Erythroblast (primary cell): ENCODE measurements around the gene SLF2.

Experiments
- DNase-seq, 2 experiments: peaks; one replicate each; lab custom pipeline; 2025; lab: John Stamatoyannopoulos, UW
- GATA1 ChIP-seq: IDR thresholded peaks from 2 replicates; pipeline ENCODE4 v1.6.1; 2011; ENCODE audit warnings: low read depth, mild to moderate bottlenecking, control low read depth, low read length, moderate library complexity
- POLR2A ChIP-seq: IDR thresholded peaks from 2 replicates; pipeline ENCODE4 v1.6.1; 2011; ENCODE audit warnings: mild to moderate bottlenecking, low read length

The SLF2 gene

DNA sequence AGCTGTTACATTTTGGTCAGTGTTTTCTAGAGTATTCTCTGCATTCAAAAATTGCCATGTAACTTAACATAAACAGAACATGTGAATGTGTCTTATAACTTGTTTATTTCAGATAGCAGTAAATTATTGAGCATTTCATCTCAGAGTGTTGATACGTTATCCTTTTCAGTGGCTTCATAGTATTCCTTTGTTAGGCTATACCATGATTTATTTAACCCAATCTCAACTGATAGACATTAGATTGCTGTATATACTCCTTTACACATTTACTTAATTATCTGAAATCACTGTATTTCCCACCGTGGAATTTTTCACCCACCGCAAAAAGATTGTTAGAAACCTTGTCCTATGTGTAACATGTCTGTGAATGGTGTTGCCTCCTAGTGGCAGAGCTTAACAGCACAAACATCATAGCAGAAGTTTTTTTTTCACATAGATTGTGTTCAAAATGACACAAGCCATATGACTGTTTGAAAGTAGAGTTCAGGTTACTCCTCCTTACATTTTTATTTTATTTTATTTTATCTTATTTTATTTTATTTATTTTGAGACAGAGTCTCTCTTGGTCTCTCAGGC lies 21.4 kb downstream of the SLF2 start:
- TF ChIP-seq GATA1, result no peak
- no peak for TF ChIP-seq POLR2A
- peak; percentile 21 to 31 for DNase-seq

- TF ChIP-seq POLR2A, result no peak
- TF ChIP-seq GATA1, result no peak
- no peak for DNase-seq
Observed at GRCh38 chr10:100939763-100940344, 27.1 kb downstream of the SLF2 start.

DNA sequence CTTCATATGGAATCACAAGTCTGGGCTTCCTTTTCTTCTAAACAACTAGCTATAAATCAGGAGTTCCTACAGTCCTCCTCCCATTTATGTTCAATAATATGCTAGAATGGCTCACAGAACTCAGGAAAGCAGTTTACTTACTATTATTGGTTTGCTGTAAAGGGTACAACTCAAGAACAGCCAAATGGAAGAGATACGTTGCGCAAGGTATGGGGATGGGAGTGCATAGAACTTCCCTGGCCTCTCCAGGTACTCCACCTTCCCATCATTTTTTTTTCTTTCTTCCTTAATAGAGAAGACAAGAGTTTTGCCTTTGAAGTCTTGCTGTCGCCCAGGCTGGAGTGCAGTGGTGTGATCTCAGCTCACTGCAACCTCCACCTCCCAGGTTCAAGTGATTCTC lies 29.5 kb downstream of the SLF2 start:
- TF ChIP-seq POLR2A (no peak), GATA1 (no peak)
- DNase-seq, result no peak

DNA sequence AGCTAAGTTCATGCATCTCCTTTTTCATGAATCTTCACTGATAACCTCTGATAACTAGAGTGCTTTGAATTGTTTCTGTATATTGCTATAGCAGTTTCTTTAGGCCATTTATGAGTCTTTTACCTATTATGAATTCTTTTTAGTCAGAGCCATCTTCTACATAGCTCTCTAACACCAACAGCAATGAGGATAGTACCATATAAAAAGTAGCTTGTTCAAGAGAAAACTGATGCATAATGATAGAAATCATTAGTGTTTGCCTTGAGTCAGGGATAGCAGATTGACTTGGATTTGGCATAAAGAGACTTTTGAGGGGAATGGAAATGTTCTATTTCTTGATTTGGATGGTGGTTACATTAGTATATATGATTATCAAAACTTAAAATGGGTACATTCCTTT lies 30.7 kb downstream of the SLF2 start:
- DNase-seq, result no peak
- TF ChIP-seq POLR2A, result no peak
- no peak for TF ChIP-seq GATA1

DNA sequence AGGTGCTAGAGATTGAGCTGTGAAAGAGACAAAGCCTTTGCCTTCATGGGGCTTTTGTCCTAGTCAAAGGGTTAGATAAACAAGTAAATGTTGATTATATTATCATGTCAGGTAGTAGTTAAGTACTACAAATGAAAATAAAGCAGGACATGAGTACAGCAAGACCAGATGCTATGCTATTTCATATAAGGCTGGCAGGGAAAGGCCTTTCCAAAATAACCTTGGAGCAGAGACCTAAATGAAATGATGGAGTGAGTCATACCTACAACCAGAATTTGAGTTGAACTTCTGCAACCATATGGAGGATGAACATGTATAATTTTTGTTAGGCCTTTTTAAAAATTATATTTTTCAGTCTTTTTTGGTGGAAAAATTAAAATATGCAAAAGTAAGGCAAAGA lies 33.0 kb downstream of the SLF2 start:
- DNase-seq, result no peak
- TF ChIP-seq POLR2A (no peak), GATA1 (no peak)

- TF ChIP-seq POLR2A (no peak), GATA1 (no peak)
- DNase-seq, result no peak
Observed at GRCh38 chr10:100948916-100949315, 36.2 kb downstream of the SLF2 start.

DNA sequence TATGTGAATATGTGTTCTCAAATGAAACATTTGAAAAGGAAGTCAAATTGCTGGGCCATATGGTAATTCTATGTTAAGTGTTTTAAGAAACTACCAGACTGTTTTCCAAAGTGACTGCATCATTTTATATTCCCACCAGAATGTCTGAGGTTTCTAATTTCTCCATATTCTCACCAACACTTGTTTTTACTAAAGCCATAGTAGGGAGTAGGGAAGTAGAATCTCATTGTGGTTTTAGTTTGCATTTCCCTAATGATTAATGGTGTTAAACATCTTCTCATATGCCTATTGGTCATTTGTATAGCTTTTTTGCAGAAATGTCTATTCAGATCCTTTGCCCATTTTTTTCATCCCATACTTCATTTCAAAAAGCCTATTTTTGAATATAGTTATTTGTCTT lies 47.5 kb downstream of the SLF2 start:
- DNase-seq, result no peak
- TF ChIP-seq POLR2A, result no peak
- no peak for TF ChIP-seq GATA1

- TF ChIP-seq POLR2A (no peak), GATA1 (no peak)
- no peak for DNase-seq
Observed at GRCh38 chr10:100962351-100963080, 49.8 kb downstream of the SLF2 start.

- DNase-seq, result no peak
- TF ChIP-seq POLR2A (no peak), GATA1 (no peak)
Observed at GRCh38 chr10:100963826-100964225, 51.1 kb downstream of the SLF2 start.

GRCh38 chr10:100965820-100966219 lies 53.1 kb downstream of the SLF2 start:
- TF ChIP-seq GATA1 (no peak), POLR2A (no peak)
- no peak for DNase-seq

DNA sequence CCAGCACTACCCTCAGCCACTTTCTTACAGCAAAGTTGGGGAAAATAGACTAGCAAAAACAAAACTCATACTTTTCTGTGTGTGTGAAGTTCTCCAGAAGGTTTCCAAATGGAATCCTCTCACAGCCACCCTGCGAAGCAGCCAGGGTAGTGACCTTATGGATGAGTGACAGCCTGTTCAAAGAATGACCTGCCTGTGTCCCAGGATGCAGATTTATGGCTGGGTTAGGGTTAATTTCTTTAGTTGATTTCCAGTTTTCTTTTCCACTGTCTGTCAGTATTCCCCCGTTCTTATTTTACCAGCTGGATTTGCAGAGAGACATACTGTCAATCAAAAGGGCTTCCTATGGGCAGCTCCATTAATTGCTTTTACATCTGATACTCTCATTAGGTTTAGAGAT lies 54.1 kb downstream of the SLF2 start:
- no peak for DNase-seq
- TF ChIP-seq GATA1 (no peak), POLR2A (no peak)

GRCh38 chr10:100967332-100967731 lies 54.6 kb downstream of the SLF2 start:
- TF ChIP-seq POLR2A (no peak), GATA1 (no peak)
- peak in 1 of 2 experiments; percentile 22 for DNase-seq

DNA sequence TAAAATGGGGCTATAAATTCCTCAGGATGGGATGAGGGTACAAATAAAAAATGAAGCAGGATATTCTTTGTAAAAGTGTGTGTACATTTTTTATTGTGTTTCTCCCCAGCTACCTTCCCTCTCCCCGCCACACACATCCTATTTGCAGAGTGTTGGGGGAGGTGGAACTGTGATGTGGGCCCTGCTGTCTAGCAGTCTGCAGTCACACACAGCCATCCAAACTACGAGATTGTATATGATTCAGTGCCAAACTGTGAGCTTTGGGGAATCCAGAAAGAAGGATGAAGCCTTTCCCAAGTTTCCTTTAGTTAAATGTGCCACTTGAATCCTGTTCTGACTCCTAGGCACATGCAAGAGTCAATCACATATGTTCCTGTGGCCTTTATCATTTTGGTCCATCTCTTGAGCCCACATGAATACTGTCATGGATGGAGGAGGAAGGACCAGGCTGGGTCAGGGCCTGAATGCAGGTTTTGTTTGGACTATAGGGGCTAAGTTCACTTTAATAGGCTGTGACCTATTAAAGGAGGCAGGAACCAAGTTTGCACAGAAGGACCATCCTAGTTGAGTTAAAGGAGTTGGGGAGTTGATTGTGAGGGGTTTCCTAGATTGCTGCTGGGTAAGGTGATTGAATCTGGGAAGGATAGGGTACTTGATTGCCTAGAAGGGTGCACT lies 55.4 kb downstream of the SLF2 start:
- no peak for DNase-seq
- TF ChIP-seq GATA1, result no peak
- TF ChIP-seq POLR2A, result no peak

GRCh38 chr10:100968863-100969186 lies 56.1 kb downstream of the SLF2 start:
- DNase-seq, result no peak
- no peak for TF ChIP-seq POLR2A
- no peak for TF ChIP-seq GATA1
